Measurements from ENCODE around the gene TAF6L. TPM values are rescaled to one million over a fixed set of nuclear protein-coding genes. Genes with fewer than 3 reads are reported as not detected.
"Not testable (repeated sequence)": the region's sequence is repeated elsewhere in the genome, so short reads cannot be mapped to it uniquely, and the experiment has no call there.

Gene TAF6L
- total RNA-seq, 1 experiment from 2014 or later = 28.0 TPM

- DNase-seq (ENCODE audit: low spot score) = peak; percentile 83
Observed at GRCh38 chr11:62805076-62805892, 34.1 kb downstream of the TAF6L start, which contains the start of gene NXF1. NXF1 (minus strand) TSS chr11:62805440; CDS start chr11:62805356, 84 bp downstream.

DNA sequence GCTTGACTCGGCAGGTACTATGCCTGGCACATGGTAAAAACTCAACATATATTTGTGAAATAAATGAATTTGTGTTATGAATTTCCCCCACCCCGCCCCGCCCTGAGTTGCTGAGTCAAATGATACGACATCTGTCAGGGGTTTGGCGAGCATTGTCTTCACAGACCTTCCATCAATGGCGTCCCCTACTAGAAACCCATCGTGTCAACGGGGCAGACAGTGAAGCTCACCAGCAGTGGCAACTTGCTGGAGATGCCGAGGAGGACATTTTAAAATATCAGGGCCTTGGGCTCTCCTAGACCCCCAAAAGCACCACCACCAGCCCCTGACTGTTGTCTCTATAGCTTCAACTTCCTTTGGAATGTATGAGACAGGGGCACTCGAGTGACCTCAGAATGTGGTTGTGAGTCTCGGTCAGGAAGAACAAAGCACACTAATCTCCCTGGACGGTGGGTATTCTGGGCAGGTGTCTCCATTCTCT lies 34.8 kb downstream of the TAF6L start:
- DNase-seq (ENCODE audit: low spot score) = no peak

- no peak for DNase-seq (ENCODE audit: low spot score)
Observed at GRCh38 chr11:62806611-62807121, 35.5 kb downstream of the TAF6L start.

GRCh38 chr11:62810748-62811147 lies 39.6 kb downstream of the TAF6L start:
- no peak for DNase-seq (ENCODE audit: low spot score)

- DNase-seq (ENCODE audit: low spot score) = no peak
Observed at GRCh38 chr11:62811659-62812058, 40.5 kb downstream of the TAF6L start.

DNA sequence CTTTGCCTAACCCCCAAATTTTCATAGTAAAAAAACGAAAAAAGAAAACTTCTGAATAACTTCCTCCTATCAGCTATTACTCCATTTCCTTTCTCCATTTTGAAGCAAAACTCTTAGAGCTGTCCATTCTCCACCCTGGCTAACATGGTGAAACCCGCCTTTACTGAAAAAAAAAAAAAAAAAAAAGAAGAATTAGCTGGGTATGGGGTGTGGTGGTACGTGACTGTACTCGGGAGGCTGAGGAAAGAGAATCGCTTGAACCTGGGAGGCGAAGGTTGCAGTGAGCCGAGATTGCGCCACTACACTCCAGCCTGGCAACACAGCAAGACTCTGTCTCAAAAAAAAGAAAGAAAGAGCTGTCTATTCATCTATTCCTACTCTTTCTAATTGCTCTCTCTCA lies 45.4 kb downstream of the TAF6L start:
- no peak for DNase-seq (ENCODE audit: low spot score)

DNA sequence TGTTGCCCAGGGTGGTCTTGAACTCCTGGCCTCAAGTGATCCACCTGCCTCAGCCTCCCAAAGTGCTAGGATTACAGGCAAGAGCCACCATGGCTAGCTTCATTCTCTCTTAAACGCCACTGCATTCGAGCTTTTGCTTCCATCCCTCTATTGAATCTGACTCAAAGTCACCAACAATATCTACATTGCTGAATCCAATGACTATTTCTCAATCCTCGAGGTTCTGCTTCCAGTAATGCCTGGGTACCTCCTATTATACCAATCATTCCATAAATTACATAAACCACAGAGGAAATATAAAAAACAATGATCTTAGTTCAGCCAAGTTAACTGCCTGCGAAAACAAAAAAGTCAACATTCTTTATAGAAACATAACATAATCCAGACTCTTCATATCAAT lies 45.9 kb downstream of the TAF6L start:
- no peak for DNase-seq (ENCODE audit: low spot score)

DNA sequence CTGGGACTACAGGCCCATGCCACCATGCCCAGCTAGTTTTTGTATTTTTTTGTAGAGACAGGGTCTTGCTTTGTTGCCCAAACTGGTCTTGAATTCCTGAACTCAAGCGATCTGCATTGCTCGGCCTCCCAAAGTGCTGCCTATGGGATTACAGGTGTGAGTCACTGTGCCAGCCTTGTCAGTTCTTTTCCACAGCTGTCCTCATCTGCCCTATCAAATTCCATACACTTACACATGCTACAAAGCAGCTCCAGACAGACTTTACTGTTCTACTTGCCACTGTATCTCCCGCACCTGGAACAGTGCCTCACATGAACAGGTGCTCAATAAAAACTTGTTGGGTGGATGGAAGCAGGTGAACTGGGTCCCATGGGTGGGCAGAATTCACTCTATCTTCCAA lies 52.5 kb downstream of the TAF6L start:
- DNase-seq (ENCODE audit: low spot score) = no peak

DNA sequence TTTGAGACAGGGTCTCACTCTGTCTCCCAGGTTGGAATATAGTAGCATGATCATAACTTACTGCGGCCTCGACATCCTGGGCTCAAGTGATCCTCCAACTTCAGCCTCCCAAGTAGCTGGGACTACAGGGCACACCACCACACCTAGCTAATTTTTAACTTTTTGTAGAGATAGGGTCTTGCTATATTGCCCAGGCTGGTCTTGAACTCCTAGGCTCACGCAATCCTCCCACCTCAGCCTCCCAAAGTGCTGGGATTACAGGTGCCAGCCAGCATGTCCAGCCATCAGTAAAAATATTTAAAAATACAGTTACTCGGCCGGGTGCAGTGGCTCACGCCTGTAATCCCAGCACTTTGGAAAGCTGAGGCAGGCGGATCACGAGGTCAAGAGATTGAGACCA lies 56.9 kb downstream of the TAF6L start:
- not testable (repeated sequence) for DNase-seq (ENCODE audit: low spot score)

DNA sequence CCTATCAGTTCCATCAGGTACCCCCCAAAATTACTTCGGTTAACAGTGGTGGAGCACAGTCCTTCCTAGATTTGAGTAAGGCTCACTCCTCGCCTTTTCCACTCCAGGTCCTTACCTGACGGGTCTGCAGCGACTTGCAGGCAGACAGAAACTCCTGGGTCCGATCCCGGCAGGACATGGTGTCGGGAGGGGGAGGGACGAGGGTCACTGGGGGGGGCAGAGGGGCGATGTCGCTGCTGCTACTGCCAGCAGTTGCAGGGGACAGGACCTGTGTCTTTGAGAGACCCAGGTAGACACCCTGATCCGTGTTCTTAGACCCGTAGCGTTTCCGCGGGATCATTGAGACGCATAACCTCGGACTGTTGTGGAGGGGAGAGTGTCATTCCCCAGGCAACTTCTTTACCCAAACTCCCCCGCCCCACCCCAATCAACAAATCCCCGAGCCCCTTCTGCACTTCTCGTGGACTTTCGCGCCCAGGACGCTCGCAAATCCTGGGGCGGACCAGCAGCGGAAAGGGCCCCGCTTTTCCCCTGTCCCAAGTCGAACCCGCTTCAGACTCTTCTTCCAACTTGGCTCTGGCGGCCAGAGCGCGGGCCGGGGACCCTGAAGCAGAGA lies 59.8 kb downstream of the TAF6L start:
- DNase-seq (ENCODE audit: low spot score) = no peak

DNA sequence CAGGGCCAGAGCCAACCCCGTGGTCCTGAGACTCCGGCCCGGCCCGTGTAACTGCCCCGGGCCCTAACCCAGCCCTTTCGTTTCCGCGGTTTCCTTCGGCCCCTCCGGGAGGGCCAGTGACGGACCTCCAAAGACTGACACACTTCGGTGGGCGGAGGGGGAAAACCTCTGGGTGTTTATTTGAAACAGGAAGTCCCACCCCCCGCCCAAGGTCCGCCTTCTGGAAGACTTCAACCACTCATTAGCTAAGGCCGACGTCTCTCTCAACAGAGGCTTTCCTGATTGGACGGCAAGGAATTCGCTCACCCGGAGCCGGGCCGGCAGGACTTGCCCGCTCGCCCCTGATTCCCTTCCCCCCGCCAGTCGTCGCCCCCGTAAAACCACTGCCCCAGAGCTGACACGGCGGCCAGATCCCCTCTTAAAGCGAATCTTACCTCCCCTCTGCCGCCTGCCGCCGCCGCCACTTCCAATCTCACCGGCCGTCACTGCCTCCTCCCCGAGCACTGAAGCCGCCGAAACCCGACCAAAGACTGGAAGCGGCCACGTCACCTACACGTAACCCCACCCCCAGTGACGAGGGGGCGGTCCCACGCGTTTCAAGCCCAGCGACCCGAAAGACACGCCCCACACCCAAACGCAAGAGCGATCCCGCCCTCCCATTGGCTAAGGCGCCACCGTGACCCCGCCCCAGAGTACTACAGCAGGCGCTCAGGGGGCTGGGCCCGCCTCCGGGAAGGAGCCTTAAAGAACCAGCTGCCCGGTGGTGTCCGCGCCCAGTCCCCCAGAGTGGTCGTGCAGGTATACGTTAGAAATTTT lies 60.5 kb downstream of the TAF6L start, which contains the start of gene STX5:
Gene STX5 (minus strand): TSS at position 532 of the 816 bp plus-strand sequence. CDS start 808 bp downstream, outside the sequence.
- DNase-seq (ENCODE audit: low spot score) = peak; percentile 97

DNA sequence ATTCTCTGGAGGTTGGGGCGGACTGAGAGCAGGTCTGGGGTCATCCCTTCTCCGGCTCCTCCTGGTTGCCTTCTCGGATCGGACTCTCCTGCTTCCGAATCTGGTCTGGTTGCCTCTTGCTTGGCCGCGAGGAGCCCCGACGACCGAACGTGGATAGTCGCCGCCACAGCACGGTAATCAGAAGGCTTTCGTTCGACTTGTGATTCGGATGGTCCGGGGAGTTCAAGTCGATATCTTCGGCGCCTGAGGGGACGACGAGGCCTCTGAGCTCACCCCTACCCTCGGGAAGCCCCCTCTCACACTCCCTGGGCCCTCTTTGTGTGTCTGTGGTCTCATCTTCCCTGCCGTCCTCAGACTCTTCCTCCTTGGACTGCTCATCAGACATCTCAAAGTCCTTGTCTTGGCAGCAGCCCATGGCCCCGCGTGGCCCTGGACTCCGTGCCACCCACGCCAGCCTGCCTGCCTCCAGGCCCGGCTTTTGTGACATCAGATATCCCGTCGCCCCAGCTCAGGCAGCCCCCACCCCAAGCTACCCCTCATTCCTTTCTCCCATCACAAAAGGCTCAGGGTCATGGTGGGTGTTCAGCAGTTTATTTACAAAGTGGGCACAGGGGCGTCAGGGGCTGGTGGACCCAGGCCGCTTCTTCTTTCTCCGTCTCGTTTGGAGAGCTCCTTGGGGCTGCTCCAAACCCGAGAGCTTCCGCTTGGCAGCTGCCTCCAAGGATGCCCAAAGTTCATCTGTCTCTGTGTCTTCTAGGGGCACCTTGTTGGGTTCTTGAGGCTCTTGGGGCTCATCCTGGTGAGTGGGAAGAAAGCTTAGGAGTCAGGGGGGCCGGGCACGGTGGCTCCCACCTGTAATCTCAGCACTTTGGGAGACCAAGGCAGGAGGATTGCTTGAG lies 61.4 kb downstream of the TAF6L start, which contains the start of gene TEX54:
Gene TEX54 (minus strand): TSS at position 506 of the 899 bp plus-strand sequence.
- no peak for DNase-seq (ENCODE audit: low spot score)

- DNase-seq (ENCODE audit: low spot score) = no peak
Observed at GRCh38 chr11:62835336-62835735, 64.1 kb downstream of the TAF6L start.

Other genes starting within 250 kb of the TAF6L start
- gene AHNAK, start 224.6 kb upstream of the TAF6L start, total RNA-seq (2014; rRNA removed; shearing (Covaris generic)) = 298 and 391 TPM in 2 replicates
- 1,294 and 1,343 TPM in 2 replicates for gene EEF1G, start 197.5 kb upstream of the TAF6L start, total RNA-seq (2014; rRNA removed; shearing (Covaris generic))
- 7.9 and 9.6 TPM in 2 replicates for gene TUT1, start 179.9 kb upstream of the TAF6L start, total RNA-seq (2014; rRNA removed; shearing (Covaris generic))
- gene MTA2, start 169.5 kb upstream of the TAF6L start, total RNA-seq (2014; rRNA removed; shearing (Covaris generic)) = 114 and 139 TPM in 2 replicates
- 16.0 and 19.5 TPM in 2 replicates for gene EML3, start 158.6 kb upstream of the TAF6L start, total RNA-seq (2014; rRNA removed; shearing (Covaris generic))
- 3.4 and 6.4 TPM in 2 replicates for gene ROM1, start 158.1 kb upstream of the TAF6L start, total RNA-seq (2014; rRNA removed; shearing (Covaris generic))
- gene B3GAT3, start 149.4 kb upstream of the TAF6L start, total RNA-seq (2014; rRNA removed; shearing (Covaris generic)) = 58.9 and 67.7 TPM in 2 replicates
- gene GANAB, start 124.8 kb upstream of the TAF6L start, total RNA-seq (2014; rRNA removed; shearing (Covaris generic)) = 184 and 257 TPM in 2 replicates
- 25.6 and 25.9 TPM in 2 replicates for gene INTS5, start 118.1 kb upstream of the TAF6L start, total RNA-seq (2014; rRNA removed; shearing (Covaris generic))
- 100 and 104 TPM in 2 replicates for gene C11orf98, start 106.2 kb upstream of the TAF6L start, total RNA-seq (2014; rRNA removed; shearing (Covaris generic))
- gene CSKMT, start 106.1 kb upstream of the TAF6L start, total RNA-seq (2014; rRNA removed; shearing (Covaris generic)) = 3.0 and 8.7 TPM in 2 replicates
- gene UQCC3, start 99.7 kb upstream of the TAF6L start, total RNA-seq (2014; rRNA removed; shearing (Covaris generic)) = 13.8 and 17.7 TPM in 2 replicates
- gene LBHD1, start 99.1 kb upstream of the TAF6L start, total RNA-seq (2014; rRNA removed; shearing (Covaris generic)) = 2.5 and 6.6 TPM in 2 replicates
- 118 and 126 TPM in 2 replicates for gene UBXN1, start 92.3 kb upstream of the TAF6L start, total RNA-seq (2014; rRNA removed; shearing (Covaris generic))
- gene LRRN4CL, start 81.9 kb upstream of the TAF6L start, total RNA-seq (2014; rRNA removed; shearing (Covaris generic)) = 2.8 and 5.1 TPM in 2 replicates
- gene BSCL2, start 64.0 kb upstream of the TAF6L start, total RNA-seq (2014; rRNA removed; shearing (Covaris generic)) = 141 and 186 TPM in 2 replicates
- not detected in 2 replicates for gene GNG3, start 63.7 kb upstream of the TAF6L start, total RNA-seq (2014; rRNA removed; shearing (Covaris generic))
- 5.1 and 6.5 TPM in 2 replicates for gene HNRNPUL2, start 43.9 kb upstream of the TAF6L start, total RNA-seq (2014; rRNA removed; shearing (Covaris generic))
- gene TTC9C, start 42.9 kb upstream of the TAF6L start, total RNA-seq (2014; rRNA removed; shearing (Covaris generic)) = 41.0 and 69.6 TPM in 2 replicates
- gene ZBTB3, start 17.2 kb upstream of the TAF6L start, total RNA-seq (2014; rRNA removed; shearing (Covaris generic)) = 5.8 and 14.1 TPM in 2 replicates
- 96.7 and 104 TPM in 2 replicates for gene POLR2G, start 9.8 kb upstream of the TAF6L start, total RNA-seq (2014; rRNA removed; shearing (Covaris generic))
- gene TMEM179B, start 16.0 kb downstream of the TAF6L start, total RNA-seq (2014; rRNA removed; shearing (Covaris generic)) = 32.3 and 51.8 TPM in 2 replicates
- gene TMEM223, start 20.6 kb downstream of the TAF6L start, total RNA-seq (2014; rRNA removed; shearing (Covaris generic)) = 23.4 and 30.1 TPM in 2 replicates
- gene NXF1, start 34.0 kb downstream of the TAF6L start, total RNA-seq (2014; rRNA removed; shearing (Covaris generic)) = 25.9 and 30.0 TPM in 2 replicates
- gene STX5, start 60.7 kb downstream of the TAF6L start, total RNA-seq (2014; rRNA removed; shearing (Covaris generic)) = 28.0 and 33.8 TPM in 2 replicates
- not detected in 2 replicates for gene TEX54, start 61.4 kb downstream of the TAF6L start, total RNA-seq (2014; rRNA removed; shearing (Covaris generic))
- gene WDR74, start 68.2 kb downstream of the TAF6L start, total RNA-seq (2014; rRNA removed; shearing (Covaris generic)) = 92.4 and 104 TPM in 2 replicates
- 198 and 207 TPM in 2 replicates for gene SLC3A2, start 109.5 kb downstream of the TAF6L start, total RNA-seq (2014; rRNA removed; shearing (Covaris generic))
- 0.02 TPM in 1 of 2 replicates, not detected in the other for gene CHRM1, start 150.0 kb downstream of the TAF6L start, total RNA-seq (2014; rRNA removed; shearing (Covaris generic))
- not detected in 2 replicates for gene SLC22A6, start 213.6 kb downstream of the TAF6L start, total RNA-seq (2014; rRNA removed; shearing (Covaris generic))
- gene SLC22A8, start 244.4 kb downstream of the TAF6L start, total RNA-seq (2014; rRNA removed; shearing (Covaris generic)) = not detected in 2 replicates